ENCODE measurements around the gene IER2. TPM values are rescaled to one million over a fixed set of nuclear protein-coding genes. Genes with fewer than 3 reads are reported as not detected.

The IER2 gene
- total and polyA plus RNA-seq, 3 donors from 2014 or later, result 18.1 to 29.4 (median 23.3) TPM

DNA sequence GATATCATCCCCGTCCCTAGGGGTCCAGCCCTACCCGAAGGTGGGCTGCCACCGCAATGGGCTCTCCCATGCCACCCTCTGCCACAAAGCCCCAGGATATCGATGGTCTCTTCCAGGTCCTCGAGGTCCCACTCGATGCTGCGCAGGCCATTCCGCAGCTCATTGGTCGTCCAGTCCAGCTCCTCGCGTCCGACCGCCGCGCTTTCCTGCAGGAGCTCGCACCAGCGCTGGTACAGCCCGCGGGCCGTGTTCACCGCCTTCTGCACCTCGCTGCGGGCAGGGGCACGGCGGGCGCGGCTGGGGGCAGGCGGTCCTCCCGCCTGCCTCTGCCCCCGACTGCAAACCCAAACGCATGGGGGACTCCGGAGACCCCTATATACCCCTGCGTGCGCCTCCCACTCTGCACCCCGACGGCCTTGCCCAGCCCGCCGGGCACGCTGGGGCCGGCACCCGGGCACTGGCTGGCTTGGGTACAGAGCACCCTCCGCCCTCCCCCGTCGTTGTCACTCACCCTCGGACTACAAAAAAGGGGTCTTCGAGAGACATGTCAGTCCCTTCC, 504 bp upstream of the IER2 start:
- TF ChIP-seq POLR2A (IDR thresholded peaks at IDR 0.05), result no peak
- TF ChIP-seq, protein P1, sequence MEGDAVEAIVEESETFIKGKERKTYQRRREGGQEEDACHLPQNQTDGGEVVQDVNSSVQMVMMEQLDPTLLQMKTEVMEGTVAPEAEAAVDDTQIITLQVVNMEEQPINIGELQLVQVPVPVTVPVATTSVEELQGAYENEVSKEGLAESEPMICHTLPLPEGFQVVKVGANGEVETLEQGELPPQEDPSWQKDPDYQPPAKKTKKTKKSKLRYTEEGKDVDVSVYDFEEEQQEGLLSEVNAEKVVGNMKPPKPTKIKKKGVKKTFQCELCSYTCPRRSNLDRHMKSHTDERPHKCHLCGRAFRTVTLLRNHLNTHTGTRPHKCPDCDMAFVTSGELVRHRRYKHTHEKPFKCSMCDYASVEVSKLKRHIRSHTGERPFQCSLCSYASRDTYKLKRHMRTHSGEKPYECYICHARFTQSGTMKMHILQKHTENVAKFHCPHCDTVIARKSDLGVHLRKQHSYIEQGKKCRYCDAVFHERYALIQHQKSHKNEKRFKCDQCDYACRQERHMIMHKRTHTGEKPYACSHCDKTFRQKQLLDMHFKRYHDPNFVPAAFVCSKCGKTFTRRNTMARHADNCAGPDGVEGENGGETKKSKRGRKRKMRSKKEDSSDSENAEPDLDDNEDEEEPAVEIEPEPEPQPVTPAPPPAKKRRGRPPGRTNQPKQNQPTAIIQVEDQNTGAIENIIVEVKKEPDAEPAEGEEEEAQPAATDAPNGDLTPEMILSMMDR (IDR thresholded peaks at IDR 0.05), result no peak
- Histone ChIP-seq H3K4me3 (peak overlapping the region; percentile 73 to 78), H3K27me3 (no peaks in the 10 kb centered on the region), H3K36me3 (ENCODE audit: low read depth, missing control alignments) (no peaks in the 10 kb centered on the region), H3K27ac (peak overlapping the region; percentile 83 to 96), H3K4me1 (peaks cover 4% of the 10 kb centered on the region), H3K9me3 (no peaks in the 10 kb centered on the region)
- DNase-seq, result peak; percentile 55
- 1 to 5% methylated on average over 4 to 45 of the region's 46 CpGs for WGBS, 2 donors
- intact Hi-C loops (cut with DNase I; ENCODE audit: low total_unique reads), result loop anchor here (5.0 kb wide), 1 partner anchor 32 kb away; the partner anchor contains the start of genes NACC1 and TRMT1

DNA sequence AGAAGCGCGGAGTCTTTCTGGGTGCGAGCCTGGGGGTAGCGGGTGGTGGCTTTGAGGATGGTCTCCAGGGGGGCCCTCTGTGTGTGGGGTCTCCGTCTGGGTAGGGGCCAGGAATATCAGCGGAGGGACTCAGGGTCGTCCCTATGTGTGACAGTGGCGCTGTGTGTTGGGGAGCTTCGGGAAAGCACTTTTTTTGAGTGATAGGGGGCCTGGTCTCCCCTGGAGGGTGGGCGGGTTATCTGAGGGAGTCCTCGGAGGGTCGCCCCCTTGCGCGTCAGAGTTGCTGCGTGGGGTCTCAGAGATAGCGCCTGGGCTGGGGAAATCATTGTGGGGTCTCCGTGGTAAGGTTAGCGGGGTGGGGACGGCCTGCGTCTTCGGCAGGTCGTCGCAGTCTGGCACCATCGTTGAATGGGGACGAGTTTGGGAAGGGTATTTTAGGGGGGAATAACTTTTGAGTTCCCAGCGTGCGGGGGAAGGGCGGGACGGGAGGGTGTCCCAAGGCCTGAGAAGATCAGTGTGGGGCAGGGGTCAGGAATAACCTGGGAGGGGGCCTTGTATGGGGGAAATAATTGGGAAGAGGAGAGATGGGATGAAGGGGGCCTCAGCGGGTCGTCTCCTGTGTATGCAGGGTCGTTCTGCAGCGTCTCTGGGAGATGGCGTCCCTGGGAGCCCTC, 857 bp downstream of the IER2 start:
- H3K4me3 ChIP-seq, result peak overlapping the region; percentile 73 to 78
- DNase-seq, result peak; percentile 30
- H3K4me1 ChIP-seq, result peaks cover 18% of the 10 kb centered on the region
- WGBS, 2 donors, result 0 to 2% methylated on average over 34 of the region's 34 CpGs
- no peaks in the 10 kb centered on the region for H3K9me3 ChIP-seq
- H3K27me3 ChIP-seq, result no peaks in the 10 kb centered on the region
- no peak for TF ChIP-seq POLR2A (IDR thresholded peaks at IDR 0.05)
- TF ChIP-seq, protein P1 (IDR thresholded peaks at IDR 0.05), result no peak
- H3K27ac ChIP-seq, result peak overlapping the region; percentile 83 to 96
- intact Hi-C loops (cut with DNase I; ENCODE audit: low total_unique reads), result loop anchor here (5.0 kb wide), 1 partner anchor 34 kb away; the partner anchor contains the start of genes NACC1 and TRMT1
- H3K36me3 ChIP-seq (ENCODE audit: low read depth, missing control alignments), result no peaks in the 10 kb centered on the region

DNA sequence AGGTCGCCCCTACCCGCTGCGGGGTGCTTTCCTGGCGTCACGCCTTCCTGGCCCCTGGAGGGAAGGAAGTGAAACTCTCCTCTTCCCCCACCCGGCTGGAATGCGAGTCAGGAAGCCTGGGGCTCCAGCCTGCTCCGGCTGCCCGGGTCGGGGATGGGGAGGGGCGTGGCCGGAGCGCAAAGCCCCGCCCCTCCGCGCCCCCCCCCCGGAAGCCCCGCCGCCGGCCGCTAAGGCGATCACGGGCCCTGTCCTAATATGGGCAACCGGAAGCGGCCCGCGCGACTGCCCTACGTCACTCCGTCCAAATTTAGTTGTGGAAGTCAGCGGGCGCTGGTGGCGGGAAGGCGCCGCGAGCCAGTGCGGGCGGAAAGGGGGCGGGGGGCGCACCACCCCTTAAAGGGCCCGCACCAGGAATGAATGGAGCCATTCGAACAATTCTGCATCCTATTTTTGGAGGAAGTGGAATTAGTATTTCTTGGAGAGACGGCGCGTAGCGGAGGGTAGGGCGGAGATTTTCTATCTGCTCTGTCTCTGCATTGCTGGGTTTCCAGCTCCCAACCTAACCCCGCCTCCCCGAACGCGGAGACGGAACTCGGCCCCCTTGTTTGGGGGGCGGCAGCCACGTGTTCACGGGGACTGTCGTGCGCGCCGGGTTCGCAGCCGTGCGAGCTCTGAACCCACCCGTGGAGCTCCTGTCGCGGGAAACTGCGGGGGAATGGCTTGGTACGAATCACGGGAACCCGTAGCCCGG, 1.6 kb downstream of the IER2 start:
- Histone ChIP-seq H3K27me3 (no peaks in the 10 kb centered on the region), H3K36me3 (ENCODE audit: low read depth, missing control alignments) (no peaks in the 10 kb centered on the region), H3K4me3 (peak overlapping the region; percentile 73 to 78), H3K4me1 (peaks cover 18% of the 10 kb centered on the region), H3K27ac (peak overlapping the region; percentile 83 to 96), H3K9me3 (no peaks in the 10 kb centered on the region)
- intact Hi-C loops (cut with DNase I; ENCODE audit: low total_unique reads), result loop anchor here (5.0 kb wide), 1 partner anchor 34 kb away; the partner anchor contains the start of genes NACC1 and TRMT1
- WGBS, 2 donors, result 0 to 1% methylated on average over 19 to 66 of the region's 71 CpGs
- DNase-seq, result peak; percentile 97
- peak; percentile 84 for TF ChIP-seq POLR2A (IDR thresholded peaks at IDR 0.05)
- TF ChIP-seq, protein P1 (IDR thresholded peaks at IDR 0.05), result no peak

- WGBS, 2 donors, result 0 to 2% methylated on average over 17 to 25 of the region's 25 CpGs
- intact Hi-C loops (cut with DNase I; ENCODE audit: low total_unique reads), result loop anchor here (5.0 kb wide), 1 partner anchor 35 kb away; the partner anchor contains the start of genes NACC1 and TRMT1
- Histone ChIP-seq H3K4me1 (peaks cover 18% of the 10 kb centered on the region), H3K36me3 (ENCODE audit: low read depth, missing control alignments) (no peaks in the 10 kb centered on the region), H3K4me3 (peak overlapping the region; percentile 73 to 78), H3K9me3 (no peaks in the 10 kb centered on the region), H3K27me3 (no peaks in the 10 kb centered on the region), H3K27ac (peak overlapping the region; percentile 76 to 96)
- no peak for DNase-seq
- TF ChIP-seq POLR2A (IDR thresholded peaks at IDR 0.05), result no peak
- TF ChIP-seq, protein P1 (IDR thresholded peaks at IDR 0.05), result no peak
Measured at GRCh38 chr19:13152356-13152973, 2.3 kb downstream of the IER2 start.

Data from testis (tissue), 3 donors.